Neural crest cell (in vitro differentiated cells): Measurements from ENCODE around the gene MYO1B. TPM values are rescaled to one million over a fixed set of nuclear protein-coding genes. Genes with fewer than 3 reads are reported as not detected.
A peak's percentile ranks its signal among the peaks of the same experiment; 100 is the strongest.

Experiments used
- DNase-seq: peaks from one replicate; pipeline ENCODE4 v3.0.0; 2021; ENCODE audit warnings: low read depth, mixed read lengths, low spot score
- H3K27ac Mint-ChIP-seq: one replicate; pipeline ENCODE4 v1.8.0; 2021; ENCODE audit warnings: mild to moderate bottlenecking, mixed read lengths; ENCODE audit not compliant: unreplicated experiment
- H3K27me3 Mint-ChIP-seq: 2 replicates; pipeline ENCODE4 v1.8.0; 2021; ENCODE audit warnings: low read depth, mild to moderate bottlenecking, mixed read lengths
- H3K36me3 Mint-ChIP-seq: 2 replicates; pipeline ENCODE4 v1.8.0; 2021; ENCODE audit warnings: low read depth, mild to moderate bottlenecking, mixed read lengths
- H3K4me1 Mint-ChIP-seq: 2 replicates; pipeline ENCODE4 v1.8.0; 2021; ENCODE audit warnings: mixed read lengths
- H3K4me3 Mint-ChIP-seq: one replicate; pipeline ENCODE4 v1.8.0; 2021; ENCODE audit warnings: mild to moderate bottlenecking, mixed read lengths
- H3K9me3 Mint-ChIP-seq: 2 replicates; pipeline ENCODE4 v1.8.0; 2021; ENCODE audit warnings: mixed read lengths
- total RNA-seq: library from RNA; stranded (reverse); gene quantifications from 2 replicates; pipeline ENCODE4 v1.2.1, GENCODE V29; 2021
- TF ChIP-seq, protein P1 (sequence below): fragments of 200-600 bp; sonication (generic); conservative IDR thresholded peaks from 2 replicates; pipeline ENCODE4 v1.5.0; 2021; ENCODE audit warnings: antibody characterized with exemption, mild to moderate bottlenecking

MYO1B gene
- total RNA-seq, 1 donor from 2014 or later = 116 TPM

DNA sequence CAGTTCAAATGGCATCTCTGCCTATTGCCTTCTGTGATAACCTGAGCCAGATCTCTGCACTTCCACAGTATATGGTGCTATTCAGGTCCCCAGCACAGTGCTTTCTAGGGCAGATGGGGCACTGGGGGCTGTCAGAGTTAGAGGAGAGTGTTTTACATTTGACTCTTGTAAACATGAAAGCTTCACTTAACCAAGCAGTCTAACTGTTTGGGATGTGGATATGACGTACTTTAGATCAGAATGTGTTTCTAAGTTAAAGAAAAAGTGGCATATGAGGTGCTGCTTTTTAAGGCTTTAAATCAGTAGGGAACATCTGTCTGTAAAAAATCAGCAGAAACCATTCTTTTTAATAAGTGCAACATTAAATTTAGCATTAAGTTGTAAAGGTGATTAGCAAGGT, 75.7 kb downstream of the MYO1B start:
- no peaks in the 10 kb centered on the region for H3K27me3 Mint-ChIP-seq
- peaks cover 64% of the 10 kb centered on the region for H3K4me1 Mint-ChIP-seq
- H3K9me3 Mint-ChIP-seq = peaks cover 5% of the 10 kb centered on the region
- DNase-seq = no peak
- no peak overlapping the region for H3K27ac Mint-ChIP-seq
- H3K36me3 Mint-ChIP-seq = peaks cover 15% of the 10 kb centered on the region
- H3K4me3 Mint-ChIP-seq = no peak overlapping the region
- TF ChIP-seq, protein P1, sequence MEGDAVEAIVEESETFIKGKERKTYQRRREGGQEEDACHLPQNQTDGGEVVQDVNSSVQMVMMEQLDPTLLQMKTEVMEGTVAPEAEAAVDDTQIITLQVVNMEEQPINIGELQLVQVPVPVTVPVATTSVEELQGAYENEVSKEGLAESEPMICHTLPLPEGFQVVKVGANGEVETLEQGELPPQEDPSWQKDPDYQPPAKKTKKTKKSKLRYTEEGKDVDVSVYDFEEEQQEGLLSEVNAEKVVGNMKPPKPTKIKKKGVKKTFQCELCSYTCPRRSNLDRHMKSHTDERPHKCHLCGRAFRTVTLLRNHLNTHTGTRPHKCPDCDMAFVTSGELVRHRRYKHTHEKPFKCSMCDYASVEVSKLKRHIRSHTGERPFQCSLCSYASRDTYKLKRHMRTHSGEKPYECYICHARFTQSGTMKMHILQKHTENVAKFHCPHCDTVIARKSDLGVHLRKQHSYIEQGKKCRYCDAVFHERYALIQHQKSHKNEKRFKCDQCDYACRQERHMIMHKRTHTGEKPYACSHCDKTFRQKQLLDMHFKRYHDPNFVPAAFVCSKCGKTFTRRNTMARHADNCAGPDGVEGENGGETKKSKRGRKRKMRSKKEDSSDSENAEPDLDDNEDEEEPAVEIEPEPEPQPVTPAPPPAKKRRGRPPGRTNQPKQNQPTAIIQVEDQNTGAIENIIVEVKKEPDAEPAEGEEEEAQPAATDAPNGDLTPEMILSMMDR = no peak

DNA sequence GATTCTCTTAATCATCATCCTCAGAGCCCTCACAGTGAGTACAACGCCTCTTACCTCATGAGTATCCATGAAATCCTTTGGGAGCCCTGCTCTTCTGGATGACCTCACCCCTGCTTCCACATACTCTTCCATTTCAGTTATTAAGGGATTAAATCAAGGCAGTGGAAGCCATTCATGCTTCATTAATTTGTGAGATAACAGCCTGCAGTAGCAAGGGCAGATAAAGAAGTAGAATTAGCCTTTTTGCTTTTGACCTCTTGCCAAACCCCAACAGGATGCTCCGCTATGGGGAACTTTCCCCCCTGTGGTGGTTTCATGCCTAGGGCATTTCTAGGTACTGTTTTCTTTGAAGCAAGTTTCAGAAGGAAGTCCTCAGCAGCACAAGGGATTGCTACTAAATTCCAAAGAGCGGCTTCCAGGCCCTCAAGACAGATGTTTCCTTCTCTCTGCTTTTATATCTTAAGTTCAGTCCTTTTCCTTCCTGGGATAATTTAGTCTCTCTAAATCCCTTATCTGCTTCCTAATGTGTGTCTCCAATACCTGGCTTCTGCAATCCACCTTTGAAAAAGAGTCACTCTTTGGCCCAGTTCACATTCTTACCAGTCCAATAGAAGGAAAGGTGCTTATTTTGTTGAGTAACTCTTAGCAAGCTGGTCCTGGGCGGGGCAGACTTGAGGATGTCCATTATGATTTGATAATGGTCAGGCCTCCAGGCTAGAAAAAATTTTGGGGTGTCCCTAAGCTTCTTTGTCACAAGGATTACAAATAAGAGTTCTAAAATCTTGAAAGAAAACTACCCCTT, 76.9 kb downstream of the MYO1B start:
- H3K4me3 Mint-ChIP-seq = peak overlapping the region; percentile 2
- TF ChIP-seq, protein P1 = no peak
- peak overlapping the region; percentile 46 for H3K27ac Mint-ChIP-seq
- no peak for DNase-seq
- peaks cover 17% of the 10 kb centered on the region for H3K36me3 Mint-ChIP-seq
- no peaks in the 10 kb centered on the region for H3K27me3 Mint-ChIP-seq
- H3K4me1 Mint-ChIP-seq = peaks cover 64% of the 10 kb centered on the region
- H3K9me3 Mint-ChIP-seq = peaks cover 5% of the 10 kb centered on the region

DNA sequence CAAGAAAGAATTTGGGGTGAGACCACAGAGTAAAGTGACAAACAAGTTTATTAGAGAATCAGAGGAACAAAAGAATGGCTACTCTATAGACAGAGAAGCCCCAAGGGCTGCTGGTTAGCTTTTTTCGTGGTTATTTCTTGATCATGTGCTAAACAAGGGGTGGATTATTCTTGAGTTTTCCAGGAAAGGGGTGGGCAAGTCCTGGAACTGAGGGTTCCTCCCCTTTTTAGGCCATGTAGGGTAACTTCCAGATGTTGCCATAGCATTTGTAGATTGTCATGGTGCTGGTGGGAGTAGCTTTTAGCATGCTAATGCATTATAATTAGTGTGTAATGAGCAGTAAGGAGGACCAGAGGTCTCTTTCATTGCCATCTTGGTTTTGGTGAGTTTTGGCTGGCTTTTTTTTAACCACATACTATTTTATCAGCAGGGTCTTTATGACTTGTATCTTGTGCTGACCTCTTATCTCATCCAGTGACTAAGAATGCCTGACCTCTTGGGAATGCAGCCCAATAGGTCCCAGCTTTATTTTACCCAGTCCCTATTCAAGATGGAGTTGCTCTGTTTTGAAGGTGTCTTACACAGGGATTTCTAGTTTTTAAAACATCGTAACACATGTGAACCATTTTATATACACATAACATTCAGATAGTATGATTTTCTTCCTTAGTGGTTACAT, 77.8 kb downstream of the MYO1B start:
- TF ChIP-seq, protein P1 = no peak

DNA sequence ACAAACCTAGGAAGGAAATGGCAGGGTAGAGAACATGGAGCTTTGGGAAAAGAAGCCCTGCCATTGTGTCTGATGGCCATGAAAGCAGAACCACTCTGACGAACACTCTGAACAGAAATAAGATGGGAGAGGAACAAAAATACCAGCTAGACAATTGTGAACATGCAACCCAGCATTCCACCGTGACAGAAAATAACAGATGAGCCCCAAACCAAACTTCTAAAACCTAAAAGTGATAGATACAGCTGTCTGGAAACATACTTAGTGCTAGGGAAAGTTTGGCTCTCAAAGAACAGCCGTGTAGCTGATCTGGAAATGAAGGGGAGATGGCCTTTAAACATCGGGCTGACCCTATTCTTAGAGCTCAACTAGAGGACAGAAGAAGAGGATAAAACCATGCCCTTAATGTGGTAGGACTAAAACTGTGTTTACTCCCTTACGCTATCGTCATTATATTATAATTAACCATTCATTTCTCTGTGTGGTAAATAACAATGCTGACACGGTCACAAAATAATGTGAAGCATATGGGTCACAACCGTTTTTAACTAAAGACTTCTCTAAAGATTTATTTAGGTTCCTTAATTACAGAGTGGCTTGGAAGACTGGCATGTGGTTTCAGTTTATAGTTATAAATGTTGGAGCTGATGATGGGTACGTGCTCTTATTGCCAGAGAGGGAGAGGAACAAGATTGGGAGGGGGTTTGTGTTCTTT, 80.6 kb downstream of the MYO1B start:
- TF ChIP-seq, protein P1 = no peak
- DNase-seq = no peak
- no peak overlapping the region for H3K4me3 Mint-ChIP-seq
- H3K27ac Mint-ChIP-seq = no peak overlapping the region
- peaks cover 58% of the 10 kb centered on the region for H3K4me1 Mint-ChIP-seq
- no peaks in the 10 kb centered on the region for H3K27me3 Mint-ChIP-seq
- H3K9me3 Mint-ChIP-seq = peaks cover 5% of the 10 kb centered on the region
- peaks cover 29% of the 10 kb centered on the region for H3K36me3 Mint-ChIP-seq

More for the DNA sequence above, 77.8 kb downstream of the MYO1B start:
- Mint-ChIP-seq H3K4me3 (peak overlapping the region; percentile 8), H3K4me1 (peaks cover 72% of the 10 kb centered on the region), H3K36me3 (peaks cover 23% of the 10 kb centered on the region), H3K9me3 (peaks cover 5% of the 10 kb centered on the region), H3K27ac (peak overlapping the region; percentile 22), H3K27me3 (no peaks in the 10 kb centered on the region)
- no peak for DNase-seq

DNA sequence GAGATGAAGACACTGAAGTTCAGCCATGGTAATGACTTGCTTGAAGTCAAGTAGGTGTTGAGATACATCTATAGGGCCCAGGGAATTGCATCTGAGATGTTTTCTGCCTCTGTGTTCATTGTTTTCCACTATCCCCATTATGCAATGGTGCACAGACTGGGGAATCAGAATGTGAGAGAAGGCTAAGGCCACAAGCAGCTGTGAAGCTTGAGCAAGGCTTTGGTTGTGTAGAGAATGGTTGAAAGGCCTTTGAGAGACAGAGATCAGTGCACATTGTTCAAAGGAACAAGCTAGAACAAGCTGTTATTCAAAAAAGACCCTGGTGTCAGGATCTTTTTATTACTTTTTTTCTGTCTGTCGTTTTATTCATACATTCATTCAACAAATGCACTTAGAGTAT, 82.3 kb downstream of the MYO1B start:
- no peak overlapping the region for H3K4me3 Mint-ChIP-seq
- H3K36me3 Mint-ChIP-seq = peaks cover 35% of the 10 kb centered on the region
- TF ChIP-seq, protein P1 = no peak
- H3K27ac Mint-ChIP-seq = no peak overlapping the region
- H3K9me3 Mint-ChIP-seq = peaks cover 5% of the 10 kb centered on the region
- H3K4me1 Mint-ChIP-seq = peaks cover 41% of the 10 kb centered on the region
- DNase-seq = no peak
- no peaks in the 10 kb centered on the region for H3K27me3 Mint-ChIP-seq
